ENCODE results near the gene PLCXD1.

PLCXD1 gene

DNA sequence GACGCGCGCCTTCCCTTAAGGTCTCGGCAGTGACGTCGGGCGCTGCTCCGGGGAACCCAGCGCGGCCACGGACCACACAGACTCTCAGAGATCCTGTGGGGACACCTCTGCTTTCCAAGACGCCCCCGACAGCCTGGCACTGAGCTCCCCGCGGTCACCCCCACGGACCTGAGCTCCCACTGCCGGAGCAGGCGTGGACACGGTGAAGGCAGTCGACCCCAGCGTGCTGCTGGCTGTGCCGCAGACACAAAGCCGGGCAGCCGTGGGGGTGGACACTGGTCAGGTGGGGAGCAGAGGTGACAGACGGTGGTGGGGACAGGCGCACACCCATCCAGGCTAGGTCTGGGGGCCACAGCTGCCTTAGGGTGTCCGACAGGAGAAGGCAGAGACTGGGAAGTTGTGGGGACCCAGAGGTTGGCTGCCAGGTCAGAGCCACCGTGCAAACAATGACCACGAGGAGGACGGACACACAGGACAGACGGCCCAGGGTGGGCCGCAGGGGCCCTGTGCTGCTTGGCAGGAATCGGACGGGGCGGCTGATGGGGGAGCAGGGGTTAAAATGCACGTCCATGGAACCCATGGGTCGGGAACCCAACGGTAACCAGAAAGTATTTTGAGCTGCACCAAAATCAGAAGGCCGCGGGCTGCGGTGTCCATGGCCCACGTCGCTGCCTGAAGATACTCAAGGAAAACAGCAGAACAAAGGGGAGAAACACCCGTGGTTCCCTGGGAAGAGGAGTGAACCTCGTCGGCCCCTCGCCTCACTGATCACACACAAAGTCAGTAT, 54.0 kb downstream of the PLCXD1 start:
- no peak for DNase-seq (ENCODE audit: low read depth)

- no peak for DNase-seq (ENCODE audit: low read depth)
Observed at GRCh38 chrX:335758-336155, 54.6 kb downstream of the PLCXD1 start.

GRCh38 chrX:336227-336626, 55.0 kb downstream of the PLCXD1 start:
- no peak for DNase-seq (ENCODE audit: low read depth)

- DNase-seq (ENCODE audit: low read depth) = no peak
Observed at GRCh38 chrX:337331-337831, 56.2 kb downstream of the PLCXD1 start.

DNA sequence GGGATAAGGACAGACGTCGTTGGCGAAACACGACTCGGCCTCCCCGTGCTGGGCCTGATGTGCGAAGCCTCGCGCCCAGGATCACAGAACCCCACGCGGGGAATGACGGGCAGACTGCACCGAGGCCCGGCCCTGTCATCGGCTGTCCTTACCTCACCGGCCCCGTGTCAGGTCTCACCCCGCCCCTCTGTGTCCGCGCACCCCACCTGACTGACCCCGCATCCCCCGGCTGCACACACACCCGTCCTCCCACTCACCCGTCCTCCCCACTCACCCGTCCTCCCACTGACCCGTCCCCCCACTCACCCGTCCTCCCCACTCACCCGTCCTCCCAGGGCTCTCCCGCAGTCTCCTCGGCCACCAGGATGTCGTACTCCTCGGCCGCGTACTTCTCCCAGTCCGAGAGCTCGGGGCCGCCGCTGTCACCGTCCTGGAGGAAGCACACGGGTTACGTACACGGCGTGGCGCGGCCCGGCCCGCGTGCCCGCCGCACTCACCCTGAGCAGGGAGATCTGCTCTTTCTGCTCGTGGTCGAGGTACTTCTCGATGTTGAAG, 57.2 kb downstream of the PLCXD1 start:
- no peak for DNase-seq (ENCODE audit: low read depth)

GRCh38 chrX:338836-339400, 57.7 kb downstream of the PLCXD1 start:
- no peak for DNase-seq (ENCODE audit: low read depth)

GRCh38 chrX:340121-340520, 58.9 kb downstream of the PLCXD1 start:
- no peak for DNase-seq (ENCODE audit: low read depth)

- no peak for DNase-seq (ENCODE audit: low read depth)
Observed at GRCh38 chrX:340641-341423, 59.7 kb downstream of the PLCXD1 start.

DNA sequence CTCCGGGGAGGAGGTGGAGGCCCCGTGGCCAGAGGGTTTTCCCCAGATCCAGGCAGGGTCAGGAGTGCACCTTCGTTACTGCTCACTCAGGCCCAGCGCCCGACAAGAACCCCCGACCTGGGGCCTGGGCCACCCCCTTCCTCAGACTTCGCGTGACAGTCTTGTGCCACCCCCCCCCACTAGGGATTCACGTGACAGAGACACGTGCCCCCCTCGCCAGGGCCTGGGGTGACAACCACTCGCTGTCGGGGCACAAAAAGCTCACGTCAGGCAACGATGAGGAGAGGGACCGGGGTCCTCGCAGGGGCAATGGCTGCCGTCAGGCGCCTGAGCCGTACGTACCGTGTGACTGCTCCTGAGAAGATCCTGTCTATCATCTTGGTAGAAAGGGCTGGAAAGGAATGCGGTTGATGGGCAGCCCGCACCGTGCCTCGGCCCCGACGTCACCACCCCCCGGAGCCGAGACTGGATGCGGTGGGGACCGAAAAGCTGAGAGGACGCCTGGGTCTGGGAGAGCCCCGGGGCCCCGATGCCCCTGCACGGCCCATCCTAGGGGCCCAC, 60.4 kb downstream of the PLCXD1 start:
- DNase-seq (ENCODE audit: low read depth) = no peak

- no peak for DNase-seq (ENCODE audit: low read depth)
Observed at GRCh38 chrX:344371-344901, 63.3 kb downstream of the PLCXD1 start.

- DNase-seq (ENCODE audit: low read depth) = no peak
Observed at GRCh38 chrX:345020-345925, 64.1 kb downstream of the PLCXD1 start.

DNA sequence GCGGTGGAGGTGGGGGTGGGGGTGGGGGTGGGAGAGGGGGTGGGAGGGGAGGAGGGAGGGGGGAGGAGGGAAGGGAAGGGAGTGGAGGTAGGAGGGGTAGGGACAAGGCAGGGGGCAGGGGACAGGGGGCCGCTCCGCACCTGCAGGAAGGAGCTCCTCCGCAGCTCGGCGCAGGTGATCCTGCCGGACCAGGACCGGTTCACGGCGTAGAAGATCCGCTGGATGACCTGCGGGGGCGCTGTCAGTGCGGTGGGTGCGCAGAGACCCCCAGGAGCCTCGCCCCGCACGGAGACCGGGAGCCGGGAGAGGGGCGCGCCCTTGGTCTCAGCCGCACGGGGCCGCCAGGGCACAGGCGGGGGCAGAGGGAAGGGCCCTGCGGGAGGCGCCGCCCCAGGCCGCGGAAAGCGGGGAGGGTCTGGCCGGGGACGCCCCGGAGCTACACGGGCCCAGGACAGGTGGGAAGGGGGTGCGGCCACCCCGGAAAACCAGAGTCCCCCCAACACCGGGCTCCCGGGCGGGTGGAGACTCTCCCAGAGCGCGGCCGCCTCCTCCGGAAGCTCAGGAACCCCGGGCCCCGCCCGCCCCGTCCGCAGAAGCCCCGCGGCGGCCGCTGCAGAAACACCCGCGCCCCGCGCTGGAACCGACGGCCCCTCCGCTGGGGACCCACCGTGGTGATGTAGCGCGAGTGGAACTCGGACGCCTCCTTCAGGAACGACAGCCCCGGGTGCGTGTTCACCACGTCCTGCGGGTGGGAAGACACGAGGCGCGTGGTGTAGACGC, 65.0 kb downstream of the PLCXD1 start:
- DNase-seq (ENCODE audit: low read depth) = no peak

DNA sequence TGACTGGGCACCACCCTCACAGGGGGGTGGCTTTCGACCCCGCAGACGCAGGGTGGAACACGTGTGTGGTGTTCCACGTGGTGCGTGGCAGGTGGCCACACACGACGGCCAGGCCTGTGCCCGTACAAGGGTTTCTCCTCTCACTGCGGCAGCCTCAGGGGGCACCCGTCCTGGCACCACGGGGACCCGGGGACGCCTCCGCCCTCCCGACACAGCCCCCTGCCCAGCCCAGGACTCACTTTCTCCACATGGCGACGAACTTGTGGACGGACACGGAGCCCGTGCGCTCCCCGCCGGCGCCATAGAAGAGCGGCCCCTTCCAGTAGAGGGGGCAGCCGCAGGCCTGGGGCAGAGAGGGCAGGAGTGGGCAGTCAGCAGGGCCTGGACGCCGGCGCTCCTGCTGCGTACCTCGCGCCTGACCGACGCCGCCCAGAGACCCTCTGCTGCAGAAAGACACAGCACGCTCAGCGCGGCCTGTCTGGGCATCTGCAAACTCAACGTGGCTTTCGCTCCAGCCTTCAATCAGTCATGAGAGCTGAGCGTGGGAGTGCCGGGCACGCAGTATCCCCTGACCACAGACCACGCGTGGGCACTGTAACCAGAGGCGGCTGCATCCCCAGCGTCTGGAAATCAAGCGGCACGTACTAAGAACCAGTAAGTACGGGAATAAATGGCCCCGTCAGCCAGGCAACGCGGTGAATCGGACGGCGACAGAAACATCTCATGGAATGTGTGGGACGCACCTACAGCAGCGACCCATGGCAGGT, 66.4 kb downstream of the PLCXD1 start:
- no peak for DNase-seq (ENCODE audit: low read depth)

DNA sequence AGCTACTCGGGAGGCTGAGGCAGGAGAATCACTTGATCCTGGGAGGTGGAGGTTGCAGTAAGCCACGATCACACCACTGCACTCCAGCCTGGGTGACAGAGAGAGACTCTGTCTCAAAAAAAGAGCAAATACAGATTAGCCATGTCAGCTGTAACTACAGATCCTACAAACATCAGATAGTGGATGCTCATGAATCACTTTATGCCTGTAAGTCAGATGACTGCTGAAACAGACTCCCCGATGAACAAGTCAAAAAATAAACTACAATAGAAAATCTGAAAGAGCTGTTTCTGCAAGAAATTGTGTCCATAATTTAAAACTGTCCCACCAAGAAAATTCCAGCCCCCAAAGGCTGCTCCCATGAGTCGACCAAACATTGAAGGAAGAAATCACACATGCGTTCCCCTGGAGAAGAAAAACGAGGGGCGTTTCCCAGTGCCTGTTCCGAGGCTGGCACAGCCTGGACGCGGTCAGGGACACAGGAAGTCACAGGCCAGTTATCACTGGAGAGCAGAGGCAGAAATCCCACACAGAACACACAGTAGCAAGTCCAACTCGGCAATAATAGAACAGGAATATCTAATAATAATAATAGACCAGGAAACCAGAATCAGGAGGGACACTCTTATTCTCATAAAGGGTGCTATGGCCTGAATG, 67.4 kb downstream of the PLCXD1 start:
- no peak for DNase-seq (ENCODE audit: low read depth)

- DNase-seq (ENCODE audit: low read depth) = no peak
Observed at GRCh38 chrX:349196-349595, 68.0 kb downstream of the PLCXD1 start.

- DNase-seq (ENCODE audit: low read depth) = no peak
Observed at GRCh38 chrX:349702-350101, 68.5 kb downstream of the PLCXD1 start.

DNA sequence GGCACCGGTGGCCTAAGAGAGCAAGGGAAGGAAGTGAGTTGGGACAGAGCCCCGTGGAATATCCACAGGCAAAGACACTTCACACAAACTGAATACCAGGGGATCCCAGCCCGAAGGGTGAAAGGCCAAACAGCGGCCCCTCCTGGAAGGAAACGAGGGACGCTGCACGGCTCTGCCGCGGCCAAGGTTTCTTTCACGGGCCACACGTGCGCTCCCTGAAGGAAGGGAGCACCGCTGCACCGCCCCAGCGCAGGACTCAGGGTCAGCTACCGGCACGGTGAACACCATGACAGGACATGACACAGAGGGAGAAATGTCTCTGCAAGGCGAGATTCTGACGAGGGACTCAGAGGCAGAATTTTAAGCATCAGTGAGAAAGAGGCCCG, 69.0 kb downstream of the PLCXD1 start:
- no peak for DNase-seq (ENCODE audit: low read depth)

DNA sequence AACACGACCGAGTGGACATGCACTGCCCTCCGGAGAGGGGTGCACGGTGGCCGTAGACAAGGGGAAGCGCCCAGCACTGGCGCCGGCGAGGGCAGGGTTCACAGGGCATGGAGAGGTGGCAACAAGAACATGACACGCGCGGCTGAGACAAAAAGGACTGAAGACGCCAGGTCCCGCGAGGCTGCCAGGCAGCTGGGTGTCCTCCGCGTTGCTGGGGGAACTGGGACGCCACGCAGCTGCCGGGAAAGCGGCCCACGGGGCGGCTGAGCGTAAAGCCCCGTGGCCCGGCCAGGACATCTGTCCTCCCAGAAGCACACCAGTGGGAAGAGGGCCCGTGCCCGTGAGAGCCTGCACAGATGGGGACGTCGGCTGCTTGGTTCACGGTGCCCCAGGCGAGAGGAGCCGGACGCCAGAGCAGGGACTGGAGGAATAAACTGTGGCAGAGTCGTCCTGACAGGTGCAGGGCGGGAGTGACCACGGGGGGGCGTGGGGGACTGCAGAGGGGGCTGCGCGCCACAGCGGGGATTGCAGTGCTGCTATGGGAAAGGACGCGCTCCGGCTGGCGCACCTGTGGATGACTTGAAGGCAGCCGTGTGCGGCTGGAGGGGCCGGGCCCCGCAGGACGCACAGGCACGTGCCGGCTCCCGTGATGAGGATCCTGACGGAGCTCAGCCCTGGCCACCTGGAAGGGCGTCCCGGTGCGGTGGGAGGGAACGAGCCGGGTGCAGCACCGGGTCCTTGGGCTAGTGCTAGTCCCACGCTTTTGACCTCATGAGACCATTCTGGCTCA, 69.5 kb downstream of the PLCXD1 start:
- no peak for DNase-seq (ENCODE audit: low read depth)
